C4-2B (cell line): ENCODE data around the gene CYBC1.
A peak's percentile ranks its signal among the peaks of the same experiment; 100 is the strongest.

Experiments
- H3K27ac ChIP-seq: fragments of 450-650 bp; 2 replicates; pipeline ENCODE4 v1.5.1; 2017
- ZFX ChIP-seq: fragments of 450-650 bp; IDR thresholded peaks from 2 replicates; pipeline ENCODE4 v1.6.1; 2017
- TF ChIP-seq, protein P1 (sequence below): fragments of 450-650 bp; conservative IDR thresholded peaks from 2 replicates; pipeline ENCODE4 v1.5.1; 2017; ENCODE audit warnings: mild to moderate bottlenecking

CYBC1 gene

GRCh38 chr17:82452162-82452561 is 1.6 kb upstream of the CYBC1 start:
- no peak overlapping the region for H3K27ac ChIP-seq
- no peak for TF ChIP-seq ZFX
- TF ChIP-seq, protein P1, sequence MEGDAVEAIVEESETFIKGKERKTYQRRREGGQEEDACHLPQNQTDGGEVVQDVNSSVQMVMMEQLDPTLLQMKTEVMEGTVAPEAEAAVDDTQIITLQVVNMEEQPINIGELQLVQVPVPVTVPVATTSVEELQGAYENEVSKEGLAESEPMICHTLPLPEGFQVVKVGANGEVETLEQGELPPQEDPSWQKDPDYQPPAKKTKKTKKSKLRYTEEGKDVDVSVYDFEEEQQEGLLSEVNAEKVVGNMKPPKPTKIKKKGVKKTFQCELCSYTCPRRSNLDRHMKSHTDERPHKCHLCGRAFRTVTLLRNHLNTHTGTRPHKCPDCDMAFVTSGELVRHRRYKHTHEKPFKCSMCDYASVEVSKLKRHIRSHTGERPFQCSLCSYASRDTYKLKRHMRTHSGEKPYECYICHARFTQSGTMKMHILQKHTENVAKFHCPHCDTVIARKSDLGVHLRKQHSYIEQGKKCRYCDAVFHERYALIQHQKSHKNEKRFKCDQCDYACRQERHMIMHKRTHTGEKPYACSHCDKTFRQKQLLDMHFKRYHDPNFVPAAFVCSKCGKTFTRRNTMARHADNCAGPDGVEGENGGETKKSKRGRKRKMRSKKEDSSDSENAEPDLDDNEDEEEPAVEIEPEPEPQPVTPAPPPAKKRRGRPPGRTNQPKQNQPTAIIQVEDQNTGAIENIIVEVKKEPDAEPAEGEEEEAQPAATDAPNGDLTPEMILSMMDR: no peak

GRCh38 chr17:82449883-82450356 is 632 bp downstream of the CYBC1 start:
- peak overlapping the region; percentile 94 for H3K27ac ChIP-seq
- TF ChIP-seq ZFX: no peak
- TF ChIP-seq, protein P1: no peak

GRCh38 chr17:82449131-82449882 is 1.2 kb downstream of the CYBC1 start:
- peak overlapping the region; percentile 94 for H3K27ac ChIP-seq
- no peak for TF ChIP-seq ZFX
- TF ChIP-seq, protein P1: no peak

GRCh38 chr17:82447876-82448275 is 2.7 kb downstream of the CYBC1 start:
- TF ChIP-seq ZFX: no peak
- TF ChIP-seq, protein P1: no peak
- H3K27ac ChIP-seq: no peak overlapping the region

DNA sequence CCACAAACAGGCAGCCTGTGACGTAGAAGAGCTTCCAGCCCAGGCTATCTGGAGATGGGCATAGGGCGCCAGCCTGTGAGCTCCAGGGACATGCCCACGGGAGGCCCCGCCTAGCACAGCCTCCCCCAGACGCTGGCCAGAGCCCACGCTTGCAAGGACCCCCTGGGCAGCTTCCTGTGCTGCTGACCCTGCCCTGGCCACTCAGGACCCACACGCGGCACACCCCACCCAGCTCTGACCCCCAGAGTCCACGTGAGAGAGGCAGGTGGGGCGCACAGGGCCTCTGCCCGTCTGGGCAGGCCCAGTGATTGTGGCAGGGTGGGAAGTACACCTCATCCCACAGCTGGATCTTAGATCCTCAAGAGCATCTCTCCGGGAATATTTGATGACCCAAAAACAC is 3.9 kb downstream of the CYBC1 start:
- H3K27ac ChIP-seq: no peak overlapping the region
- TF ChIP-seq ZFX: no peak
- TF ChIP-seq, protein P1: no peak

DNA sequence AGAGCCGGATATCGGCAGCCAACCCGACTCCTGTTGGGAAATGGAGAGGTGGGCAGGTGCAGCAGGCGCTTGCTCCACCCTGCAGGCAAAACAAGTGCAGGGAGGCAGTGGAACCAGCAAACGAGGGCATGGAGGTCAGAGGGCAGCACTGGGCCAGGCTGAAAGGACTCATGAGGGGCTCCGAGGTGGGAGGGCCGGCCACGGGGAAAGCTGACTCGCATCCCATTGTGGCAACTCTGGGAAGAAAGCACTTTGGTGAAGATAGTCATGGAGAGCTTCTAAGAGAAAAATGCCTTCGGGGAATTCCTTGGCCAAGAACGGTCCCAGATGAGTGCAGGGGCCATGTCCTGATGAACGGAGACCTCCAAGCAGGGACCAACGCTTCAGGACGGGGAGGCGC is 4.4 kb downstream of the CYBC1 start:
- no peak for TF ChIP-seq ZFX
- TF ChIP-seq, protein P1: no peak
- no peak overlapping the region for H3K27ac ChIP-seq

DNA sequence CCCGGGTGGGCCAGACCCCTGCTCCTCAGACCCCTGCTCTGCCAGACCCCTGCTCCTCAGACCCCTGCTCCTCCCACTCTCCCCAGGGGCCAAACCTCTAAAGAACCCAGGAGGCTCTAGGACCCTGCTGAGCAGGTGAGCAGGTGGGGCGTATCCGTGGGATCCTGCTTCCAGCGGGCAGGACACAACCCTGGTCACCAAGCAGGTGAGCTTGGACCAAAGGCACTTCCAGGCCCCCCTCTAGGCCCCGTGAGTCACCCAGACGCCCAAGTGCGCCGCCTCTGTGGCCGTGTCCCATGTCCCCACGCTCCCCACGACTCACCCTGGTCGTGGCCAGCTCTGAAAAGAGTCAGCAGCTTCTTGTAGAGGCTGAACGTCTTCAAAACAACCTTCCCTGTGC is 5.0 kb downstream of the CYBC1 start:
- H3K27ac ChIP-seq: no peak overlapping the region
- TF ChIP-seq, protein P1: no peak
- TF ChIP-seq ZFX: no peak
